NCI-H1105 treated with DMSO at 0.1 percent for 48 hours (cell line): Measurements from ENCODE around the gene CDH10.

Experiments used
- DNase-seq: peaks from one replicate; lab custom pipeline; 2025; lab: John Stamatoyannopoulos, UW

Gene CDH10

GRCh38 chr5:24598956-24599355 lies 45.8 kb downstream of the CDH10 start:
- peak; percentile 65 for DNase-seq

- no peak for DNase-seq
These were observed 49.4 kb downstream of the CDH10 start for GRCh38 chr5:24595329-24595728.

GRCh38 chr5:24591426-24591825 lies 53.4 kb downstream of the CDH10 start:
- no peak for DNase-seq

- no peak for DNase-seq
These were observed 55.2 kb downstream of the CDH10 start for GRCh38 chr5:24589566-24589965.

- no peak for DNase-seq
These were observed 59.0 kb downstream of the CDH10 start for GRCh38 chr5:24585751-24586150.

- no peak for DNase-seq
These were observed 73.5 kb downstream of the CDH10 start for GRCh38 chr5:24571302-24571701.

- no peak for DNase-seq
These were observed 77.8 kb downstream of the CDH10 start for GRCh38 chr5:24566933-24567332.

GRCh38 chr5:24555229-24555628 lies 89.5 kb downstream of the CDH10 start:
- DNase-seq: no peak

GRCh38 chr5:24547132-24547531 lies 97.6 kb downstream of the CDH10 start:
- DNase-seq: peak; percentile 97

GRCh38 chr5:24539613-24540012 lies 105.2 kb downstream of the CDH10 start:
- peak; percentile 57 for DNase-seq

GRCh38 chr5:24538346-24538745 lies 106.4 kb downstream of the CDH10 start:
- DNase-seq: no peak

GRCh38 chr5:24535646-24536045 lies 109.1 kb downstream of the CDH10 start:
- peak; percentile 44 for DNase-seq

GRCh38 chr5:24530906-24531305 lies 113.9 kb downstream of the CDH10 start:
- DNase-seq: no peak

- DNase-seq: no peak
These were observed 119.4 kb downstream of the CDH10 start for GRCh38 chr5:24525414-24525813.

- DNase-seq: no peak
These were observed 132.4 kb downstream of the CDH10 start for GRCh38 chr5:24512423-24512822.

GRCh38 chr5:24510523-24510988 lies 134.2 kb downstream of the CDH10 start:
- DNase-seq: no peak

GRCh38 chr5:24509943-24510342 lies 134.8 kb downstream of the CDH10 start:
- no peak for DNase-seq

GRCh38 chr5:24505258-24505657 lies 139.5 kb downstream of the CDH10 start:
- no peak for DNase-seq

- DNase-seq: no peak
These were observed 147.1 kb downstream of the CDH10 start for GRCh38 chr5:24497591-24498157.

GRCh38 chr5:24497145-24497544 lies 147.6 kb downstream of the CDH10 start:
- DNase-seq: no peak

- DNase-seq: no peak
These were observed 148.5 kb downstream of the CDH10 start for GRCh38 chr5:24496268-24496667.

- no peak for DNase-seq
These were observed 152.5 kb downstream of the CDH10 start for GRCh38 chr5:24492229-24492628.

- DNase-seq: no peak
These were observed 153.3 kb downstream of the CDH10 start for GRCh38 chr5:24491490-24491889.
